Stimulated activated CD4-positive, alpha-beta T cell treated with anti-CD3 and anti-CD28 coated beads, TNF-alpha, amount 100 ng/mL, for 24 hours (primary cell): ENCODE measurements around the gene IKZF1.
A peak's percentile ranks its signal among the peaks of the same experiment; 100 is the strongest.

ENCODE experiments used
- DNase-seq, 3 experiments: peaks; one replicate each; pipeline ENCODE4 v3.0.0-alpha.2; 2020; ENCODE audit warnings: low read depth in 3 of 3

IKZF1 gene

DNA sequence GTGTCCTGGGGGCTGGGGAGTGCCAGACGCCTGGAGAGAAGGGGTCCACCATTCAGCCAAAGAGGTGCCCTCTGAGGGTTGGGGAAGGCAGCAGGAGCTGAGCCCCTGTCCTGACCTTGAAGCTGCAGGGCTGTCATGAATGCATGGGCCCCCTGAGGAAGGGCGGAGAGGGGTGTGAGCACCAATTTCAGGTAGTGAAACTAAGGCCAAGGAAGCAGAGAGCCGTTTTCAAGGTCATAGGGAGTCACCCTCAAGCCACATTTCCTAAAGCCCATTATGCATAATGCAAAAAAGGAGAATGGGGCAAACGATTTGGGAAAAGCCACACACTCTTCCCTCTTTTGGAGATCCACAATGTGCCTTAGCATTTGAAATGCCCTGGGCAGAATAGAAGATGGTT, 108.5 kb downstream of the IKZF1 start:
- no peak for DNase-seq

DNA sequence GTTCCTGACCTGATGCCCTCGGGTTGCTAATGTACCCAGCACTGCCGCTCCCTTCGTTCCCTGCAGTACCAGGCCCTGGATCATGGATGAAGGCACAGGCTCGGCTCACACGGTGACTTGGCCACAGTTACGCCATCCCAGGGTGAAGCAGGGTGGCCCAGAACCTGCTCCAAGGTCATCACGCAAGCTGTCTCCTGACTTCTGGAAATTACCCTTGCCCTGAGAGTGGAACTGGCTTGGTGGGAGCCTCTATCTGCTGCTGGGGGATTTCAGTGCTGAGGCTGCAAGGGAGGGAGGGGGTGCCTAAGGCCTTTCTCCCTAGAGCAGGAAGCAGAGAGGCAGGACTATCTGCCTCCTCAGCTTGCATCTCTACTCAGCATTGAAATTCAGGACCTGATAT, 109.0 kb downstream of the IKZF1 start:
- DNase-seq = no peak

DNA sequence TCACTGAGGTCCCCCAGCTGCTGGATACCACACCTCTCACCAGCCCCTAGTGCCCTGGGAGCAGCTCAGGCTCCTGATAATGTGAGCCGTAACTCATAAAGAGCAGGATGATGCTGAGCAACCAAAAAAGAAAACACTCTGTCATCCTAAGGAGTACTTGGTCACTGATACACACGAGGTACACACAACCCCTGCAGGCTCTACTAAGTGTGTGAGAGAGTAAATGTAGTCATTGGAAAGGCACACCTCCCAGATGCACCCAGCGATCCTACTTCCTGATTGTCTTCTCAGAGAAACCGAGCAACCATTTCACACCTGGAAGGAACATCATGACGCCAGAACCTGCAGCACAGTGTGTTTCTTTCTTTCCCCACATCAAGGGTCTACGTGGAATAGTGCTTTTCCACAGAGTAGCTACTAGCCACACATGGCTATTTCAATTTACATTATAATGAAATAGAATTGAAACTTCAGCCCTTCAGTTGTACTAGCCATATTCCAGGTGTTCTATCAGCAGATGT, 111.4 kb downstream of the IKZF1 start:
- DNase-seq = no peak

DNA sequence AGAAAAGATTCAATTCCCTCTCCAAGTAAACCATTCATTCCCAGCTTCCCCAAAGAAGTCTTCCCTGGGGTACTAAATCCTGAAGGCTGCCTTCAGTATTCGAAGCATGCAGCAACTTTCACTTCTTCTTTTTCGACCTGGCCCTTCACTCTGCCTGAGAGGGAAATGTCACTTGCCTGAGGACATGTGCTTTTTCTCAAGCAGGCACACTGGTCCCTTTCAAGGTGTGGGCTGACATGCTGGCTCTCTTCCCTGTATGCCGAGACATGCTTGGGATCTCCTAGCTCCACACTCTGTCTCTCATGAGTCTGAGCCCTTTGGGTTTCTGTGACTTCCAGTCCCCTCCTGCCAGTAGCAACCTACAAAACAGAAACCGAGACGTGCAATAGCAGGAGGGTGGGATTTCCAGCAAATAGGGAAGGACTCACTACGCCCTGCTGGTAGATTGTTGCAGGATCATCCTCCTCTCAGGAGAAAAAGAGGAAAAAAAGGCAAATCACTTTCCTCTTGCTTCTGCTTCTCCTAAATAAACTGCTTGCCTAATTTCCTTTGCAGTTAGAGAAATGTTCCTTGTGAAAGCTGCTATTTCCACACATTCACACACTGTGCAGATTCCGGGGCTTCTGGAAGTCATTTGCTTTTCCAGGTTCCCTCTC, 112.1 kb downstream of the IKZF1 start:
- no peak for DNase-seq

DNA sequence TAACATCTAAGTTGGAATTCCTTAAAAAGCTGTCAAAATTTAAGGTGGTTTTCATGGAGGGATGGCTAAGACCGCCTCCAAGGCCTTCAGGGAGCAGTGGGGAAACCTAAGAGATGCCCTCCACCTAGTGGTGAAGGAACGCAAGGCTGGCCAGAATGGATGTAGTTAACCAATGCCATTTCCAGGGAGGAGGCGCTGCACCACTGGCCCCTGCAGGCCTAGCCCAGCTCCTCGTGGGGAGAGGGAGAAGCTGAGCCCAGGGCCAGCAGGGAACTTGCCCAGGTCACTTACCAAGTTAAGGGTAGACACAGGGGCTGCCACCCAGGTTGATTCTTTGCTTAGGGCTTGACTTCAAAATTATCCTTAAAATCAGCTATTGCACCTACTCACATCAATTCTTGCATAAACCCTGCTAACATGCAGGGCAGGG, 113.6 kb downstream of the IKZF1 start:
- DNase-seq = peak; percentile 48 to 74 (median 59)

DNA sequence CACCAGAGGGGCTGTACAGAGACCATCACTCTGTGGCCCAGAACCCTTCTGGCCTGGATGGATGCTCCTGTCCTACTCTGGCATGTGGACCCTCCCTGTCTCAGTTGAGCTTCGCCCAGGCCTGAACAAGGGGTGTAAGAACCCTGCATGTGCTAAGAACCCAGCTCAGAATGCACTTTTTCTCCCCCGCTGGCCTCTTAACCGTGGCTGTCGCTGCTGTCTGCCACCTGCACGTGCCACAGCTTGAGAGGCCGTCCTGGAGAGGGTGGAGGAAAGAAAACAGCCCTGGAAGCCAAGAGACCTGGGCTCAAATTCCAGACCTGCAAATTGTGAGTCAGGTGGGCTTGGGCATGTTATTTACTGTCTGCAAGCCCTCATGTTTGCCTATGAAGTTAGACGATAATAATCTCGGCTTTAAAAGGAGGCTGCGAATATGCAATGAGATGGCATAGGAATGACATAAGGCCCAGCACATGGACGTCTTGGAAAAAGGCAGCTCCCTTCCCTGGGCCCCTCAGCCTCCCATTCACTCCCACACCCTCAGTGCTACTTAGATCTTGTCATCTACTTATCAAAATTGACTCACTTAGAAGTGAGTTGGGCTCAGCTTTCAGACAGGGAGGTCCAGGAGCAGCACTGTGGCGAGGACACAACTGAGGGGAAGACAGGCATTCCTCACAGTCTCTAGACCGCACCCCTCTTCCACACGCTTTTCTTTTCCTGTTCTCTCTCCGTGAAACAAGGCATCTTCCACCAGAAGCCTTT, 114.2 kb downstream of the IKZF1 start:
- no peak for DNase-seq

DNA sequence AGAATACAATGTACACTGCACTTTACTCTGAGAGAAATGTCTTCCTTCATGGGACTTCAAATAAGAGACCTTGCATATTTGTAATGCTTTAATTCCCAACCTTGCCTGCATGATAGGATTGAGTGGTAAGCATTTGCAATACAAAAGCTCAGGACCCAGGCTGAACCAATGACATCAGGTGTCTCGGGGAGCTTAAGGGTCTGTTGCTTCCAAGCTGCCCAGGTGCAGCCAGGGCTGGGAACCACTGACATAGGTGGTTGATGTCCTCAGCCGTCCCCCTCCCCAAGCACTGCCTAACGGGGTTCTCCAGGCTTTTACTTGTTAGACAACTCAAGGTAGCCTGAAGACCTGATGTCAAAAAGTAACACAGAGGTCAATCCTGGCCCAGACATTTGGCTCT, 116.5 kb downstream of the IKZF1 start:
- no peak for DNase-seq

DNA sequence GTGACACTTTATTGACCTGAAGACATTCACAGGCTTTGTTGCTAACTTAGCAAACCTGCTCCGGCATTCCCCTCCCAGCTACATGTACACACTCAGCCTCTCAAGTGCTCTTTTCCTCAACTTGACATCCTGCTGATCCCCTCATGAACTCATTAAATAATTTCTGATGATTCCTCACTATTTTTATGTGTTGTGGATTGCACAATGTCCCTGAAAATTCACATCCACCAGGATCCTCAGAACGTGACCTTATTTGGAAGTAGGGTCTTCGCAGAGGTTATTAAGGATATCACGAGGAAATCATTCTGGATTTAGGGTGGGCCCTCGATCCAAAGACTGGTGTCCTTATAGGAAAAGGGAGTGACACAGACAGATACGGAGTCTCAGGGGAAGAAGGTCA, 118.3 kb downstream of the IKZF1 start:
- no peak for DNase-seq

DNA sequence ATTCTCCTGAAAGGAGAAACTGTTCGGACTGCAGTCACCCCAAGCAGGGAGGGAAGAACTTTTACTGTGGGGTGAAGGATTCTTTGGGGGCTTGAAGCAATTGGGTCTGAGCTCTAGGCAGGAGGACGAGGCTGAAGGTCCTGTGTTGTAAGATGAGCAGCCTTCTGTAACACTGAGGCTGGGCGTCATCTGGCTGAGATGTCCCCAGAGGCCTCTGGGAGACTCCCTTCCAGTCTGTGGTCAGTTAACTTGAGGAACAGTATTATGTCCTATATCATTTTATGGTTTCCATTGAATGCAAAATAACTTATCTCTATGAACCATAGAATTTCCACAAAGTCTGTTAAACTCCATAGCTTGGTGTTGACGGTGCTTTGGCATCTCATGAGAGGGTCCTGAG, 119.3 kb downstream of the IKZF1 start:
- no peak for DNase-seq

DNA sequence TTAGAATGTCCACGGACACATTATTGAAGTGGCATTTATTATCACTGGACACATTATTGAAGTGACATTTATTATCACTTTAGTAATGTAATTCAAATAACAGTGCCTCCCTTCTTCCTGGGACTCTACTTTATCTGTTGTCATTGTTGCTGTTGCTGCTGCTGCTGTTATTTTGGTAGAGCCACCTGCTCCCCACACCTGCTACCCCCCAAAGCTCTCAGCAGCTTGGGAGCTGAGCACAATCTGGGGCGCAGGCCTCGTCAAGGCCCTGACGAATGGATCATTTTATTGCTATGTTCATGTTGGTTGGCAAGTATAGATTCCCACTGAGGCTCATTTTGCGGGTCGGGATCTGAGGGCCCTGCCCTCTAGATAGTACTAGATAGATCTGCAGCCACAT, 120.8 kb downstream of the IKZF1 start:
- DNase-seq = no peak

DNA sequence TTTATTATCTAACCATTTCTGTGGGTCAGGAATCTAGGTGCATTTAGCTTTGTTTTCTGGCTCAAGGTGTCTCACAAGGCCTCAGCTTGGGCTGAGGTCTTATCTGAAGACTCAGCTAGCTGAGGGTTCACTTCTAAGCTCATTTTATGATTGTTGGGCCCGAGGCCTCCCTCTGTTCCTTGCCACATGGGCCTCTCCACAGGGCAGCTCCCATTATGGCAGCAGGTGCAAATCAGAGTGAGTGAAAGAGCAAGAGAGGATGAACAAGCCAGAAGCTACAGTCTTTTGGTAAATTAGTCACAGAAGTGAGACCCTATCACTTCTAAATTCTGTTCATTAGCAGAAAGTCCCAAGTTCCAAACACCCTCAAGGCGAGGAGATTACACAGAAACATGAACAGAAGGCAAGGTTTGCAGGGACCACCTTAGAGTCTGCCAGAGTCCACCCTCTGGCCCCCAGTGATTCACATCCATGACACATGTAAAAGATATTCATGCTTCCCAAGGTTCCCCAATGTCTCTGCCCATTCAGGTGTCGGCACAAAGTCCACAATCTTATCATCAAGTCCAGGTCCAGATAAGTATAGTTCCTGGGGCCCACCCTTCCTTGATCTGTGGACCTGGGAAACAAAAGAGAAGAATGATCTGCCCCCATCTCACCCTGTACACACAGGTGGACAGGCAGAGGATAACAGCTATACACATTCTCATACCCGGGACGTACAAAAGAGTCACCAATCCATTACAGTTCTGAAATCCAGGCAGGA, 121.9 kb downstream of the IKZF1 start:
- DNase-seq = no peak

DNA sequence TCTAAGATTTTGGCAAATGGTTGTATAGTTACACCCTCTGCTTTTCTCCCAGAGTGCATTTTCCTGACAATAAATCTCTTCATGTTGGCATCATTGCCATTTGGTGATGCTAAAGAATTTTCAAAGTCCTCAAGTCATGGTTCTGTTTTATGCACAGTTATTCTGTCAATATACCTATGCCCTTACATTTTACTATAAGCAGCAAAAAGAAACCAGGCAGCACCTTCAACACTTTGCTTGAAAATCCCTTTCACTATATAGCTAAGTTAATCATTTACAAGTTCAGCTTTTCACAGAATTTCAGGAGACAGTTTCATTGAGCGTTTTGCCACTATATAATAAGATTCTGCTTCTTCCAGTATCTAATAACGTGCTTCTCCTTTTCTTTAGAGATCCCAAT, 123.0 kb downstream of the IKZF1 start:
- DNase-seq = no peak

DNA sequence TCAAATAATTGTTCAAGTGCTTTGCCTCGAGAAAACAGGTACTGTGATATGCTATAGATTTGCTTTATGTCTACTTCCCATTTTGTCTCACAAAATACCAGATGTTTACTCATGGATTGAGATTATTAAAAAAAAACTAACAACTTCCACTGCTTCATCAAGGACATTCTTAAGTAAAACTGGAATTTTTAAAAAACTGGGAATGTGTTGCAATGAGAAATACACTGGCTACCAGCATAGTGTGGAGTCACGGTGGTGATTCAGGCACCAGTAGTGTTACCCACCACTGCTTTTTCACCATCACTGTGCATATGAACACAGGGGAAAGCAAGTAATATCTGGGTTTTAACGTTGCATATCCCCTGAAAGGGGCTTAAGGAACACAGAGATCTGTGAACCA, 124.4 kb downstream of the IKZF1 start:
- DNase-seq = no peak

DNA sequence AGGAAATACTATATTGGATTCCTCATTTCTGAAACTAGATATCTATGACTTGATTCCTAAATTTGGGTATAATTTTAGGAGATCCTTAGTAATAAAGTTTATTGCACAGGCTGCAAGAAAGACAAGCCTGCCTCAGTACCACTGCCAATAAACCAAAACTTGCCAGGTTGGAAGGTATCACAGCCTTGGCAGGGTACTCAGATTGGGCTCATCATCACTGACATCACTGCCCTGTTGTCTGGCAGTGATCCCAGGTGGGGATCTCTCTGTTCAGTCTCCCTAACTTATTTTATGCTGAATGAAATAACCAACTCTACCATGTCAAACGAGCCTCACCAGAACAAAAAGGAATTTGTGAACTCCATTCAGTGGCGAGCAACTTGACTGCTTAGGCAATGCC, 126.8 kb downstream of the IKZF1 start:
- no peak for DNase-seq

DNA sequence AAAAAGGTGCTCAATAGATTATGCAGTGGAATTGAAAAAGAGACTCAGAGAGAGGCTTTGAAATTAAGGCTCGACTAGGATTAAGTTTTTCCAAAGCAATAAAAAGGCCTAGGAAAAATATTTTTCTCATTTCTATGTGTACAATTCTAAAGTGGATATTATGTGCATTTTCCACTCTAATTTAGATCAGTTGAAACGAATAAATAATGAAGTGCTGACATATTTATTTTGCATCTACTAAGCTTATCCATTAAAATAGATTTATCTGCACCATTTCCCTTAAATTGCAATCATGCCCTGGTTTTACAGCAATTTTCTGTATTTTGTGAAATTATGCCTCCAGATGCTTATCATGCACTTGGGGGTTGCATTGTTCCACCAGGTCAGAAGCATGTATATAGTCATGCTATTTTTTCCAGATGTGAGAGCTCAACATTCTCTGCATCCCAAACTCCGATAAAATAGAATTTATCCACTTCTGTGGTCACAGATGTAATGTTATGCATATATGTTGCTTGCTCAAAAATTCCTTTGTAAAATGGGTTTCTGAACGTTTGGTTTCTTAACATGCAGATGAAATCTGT, 127.3 kb downstream of the IKZF1 start:
- no peak for DNase-seq

DNA sequence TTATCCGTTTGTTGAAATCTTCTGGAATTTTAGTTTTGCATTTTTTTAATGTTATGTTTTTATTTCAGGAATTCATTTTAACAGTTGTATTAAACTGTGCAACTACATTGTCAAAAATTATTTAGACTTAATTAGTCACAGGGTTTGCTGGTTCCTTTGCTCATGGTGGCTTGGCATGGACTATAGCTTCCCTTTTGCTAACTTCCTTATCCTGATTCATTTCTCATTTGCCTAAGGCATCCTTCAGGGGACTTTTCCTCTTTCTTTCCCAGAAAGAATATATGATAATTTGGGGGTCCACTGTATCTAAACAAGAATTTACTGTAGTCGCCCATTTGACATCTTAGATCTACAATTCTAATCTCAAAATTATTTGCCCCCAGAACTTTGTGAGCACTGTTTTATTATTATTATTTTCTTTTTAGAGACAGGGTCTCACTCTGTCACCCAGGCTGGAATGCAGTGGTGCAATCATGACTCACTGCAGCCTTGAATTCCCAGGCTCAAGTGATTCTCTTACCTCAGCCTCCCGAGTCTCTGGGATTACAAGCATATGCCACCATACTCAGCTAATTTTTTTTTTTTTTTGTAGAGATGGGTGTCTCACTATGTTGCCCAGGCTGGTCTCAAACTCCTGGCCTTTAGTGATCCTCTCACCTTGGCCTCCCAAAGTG, 131.8 kb downstream of the IKZF1 start:
- DNase-seq = no peak

DNA sequence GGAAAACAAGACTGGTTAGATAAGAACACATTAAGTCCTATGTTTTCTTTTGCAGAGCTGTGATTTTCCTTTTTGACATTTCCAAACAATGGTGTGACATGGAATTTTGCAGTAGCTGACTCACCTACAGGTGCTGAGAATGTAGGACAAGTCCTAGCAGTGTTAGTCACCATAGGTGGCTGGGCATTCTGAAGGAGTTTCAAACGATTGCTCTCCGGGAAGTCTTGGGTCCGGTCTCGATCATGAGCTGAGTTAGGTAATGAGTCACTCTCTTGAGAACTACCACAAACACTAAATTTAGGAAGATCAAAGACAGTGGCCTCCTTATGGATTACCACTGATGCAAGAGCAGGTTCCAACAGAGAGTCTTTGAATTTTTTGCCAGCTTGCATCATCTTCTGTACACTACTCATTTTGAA, 142.0 kb downstream of the IKZF1 start:
- DNase-seq = peak in 1 of 3 experiments; percentile 14

DNA sequence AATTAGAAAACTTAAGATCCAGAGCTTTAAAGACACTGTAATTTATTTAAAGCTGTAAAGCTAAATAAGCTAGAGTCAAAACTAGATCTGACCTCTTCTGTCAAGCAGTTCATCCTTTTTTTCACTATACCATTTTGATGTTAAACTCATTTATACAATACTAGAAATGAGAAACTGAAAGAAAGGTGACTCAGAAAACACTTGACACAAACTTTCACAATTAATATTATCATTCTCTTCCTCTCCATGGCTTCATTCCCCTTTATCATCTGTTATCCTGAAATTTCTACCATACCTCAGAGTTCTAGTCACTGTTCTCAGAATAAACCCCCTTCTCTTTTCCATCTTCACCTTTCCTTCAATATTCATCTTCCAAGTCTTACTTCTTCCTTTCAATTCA, 144.3 kb downstream of the IKZF1 start:
- no peak for DNase-seq

DNA sequence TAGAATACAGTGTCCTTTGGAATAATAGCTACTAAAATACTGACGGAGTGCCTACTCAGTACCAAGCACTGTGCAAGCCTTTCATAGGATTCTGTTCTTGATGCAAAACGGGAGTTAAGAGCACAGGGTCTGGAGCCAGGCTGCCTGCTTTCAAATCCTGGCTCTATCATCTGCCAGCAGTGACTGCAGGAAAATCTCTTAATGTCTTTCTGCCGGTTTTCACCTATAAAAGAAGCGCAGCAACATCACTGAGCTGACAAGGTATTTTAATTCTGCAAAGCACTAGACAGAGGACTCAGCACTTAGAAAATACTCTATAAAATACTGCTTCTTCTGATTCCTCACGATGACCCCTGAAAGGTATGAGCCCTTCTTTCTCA, 145.0 kb downstream of the IKZF1 start:
- no peak for DNase-seq

DNA sequence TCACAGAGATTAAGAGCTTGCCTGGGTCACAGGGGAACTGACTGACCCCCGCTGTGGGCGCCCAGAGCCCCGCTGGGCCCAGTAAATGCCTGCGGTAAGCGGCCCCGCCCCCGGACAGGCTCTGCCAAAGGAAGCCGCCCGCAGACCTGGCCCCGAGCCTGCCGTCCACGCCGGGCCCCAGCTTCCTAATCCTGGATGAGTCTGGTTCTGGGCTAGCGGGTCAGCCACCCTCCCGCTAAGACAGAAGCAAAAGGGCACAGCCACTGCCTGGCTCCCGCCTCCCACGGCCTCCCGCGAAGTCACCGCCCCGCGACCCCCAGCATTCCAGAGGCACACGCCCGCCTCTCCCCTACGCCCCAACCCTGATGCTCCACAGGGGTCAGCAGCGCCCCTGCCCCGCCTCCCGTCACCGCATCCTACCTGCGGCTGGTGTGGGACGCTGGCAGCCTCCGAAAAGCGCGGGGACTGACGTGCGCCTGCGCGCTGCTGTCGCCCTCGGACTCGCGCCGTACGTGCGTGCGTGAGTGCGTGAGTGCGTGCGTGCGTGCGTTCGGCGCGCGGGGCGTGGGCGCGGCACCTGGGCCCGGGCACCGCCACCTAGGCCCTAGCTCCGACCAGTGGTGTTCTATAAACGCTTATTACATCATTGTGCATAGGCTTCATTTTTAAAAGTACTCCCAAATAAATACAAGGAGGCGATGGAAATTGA, 145.5 kb downstream of the IKZF1 start, which contains the start of gene FIGNL1:
FIGNL1 (minus strand) TSS at position 470 of the 709 bp plus-strand sequence. CDS start 3,063 bp downstream, outside the sequence.
- DNase-seq = peak; percentile 68 to 84 (median 71)

DNA sequence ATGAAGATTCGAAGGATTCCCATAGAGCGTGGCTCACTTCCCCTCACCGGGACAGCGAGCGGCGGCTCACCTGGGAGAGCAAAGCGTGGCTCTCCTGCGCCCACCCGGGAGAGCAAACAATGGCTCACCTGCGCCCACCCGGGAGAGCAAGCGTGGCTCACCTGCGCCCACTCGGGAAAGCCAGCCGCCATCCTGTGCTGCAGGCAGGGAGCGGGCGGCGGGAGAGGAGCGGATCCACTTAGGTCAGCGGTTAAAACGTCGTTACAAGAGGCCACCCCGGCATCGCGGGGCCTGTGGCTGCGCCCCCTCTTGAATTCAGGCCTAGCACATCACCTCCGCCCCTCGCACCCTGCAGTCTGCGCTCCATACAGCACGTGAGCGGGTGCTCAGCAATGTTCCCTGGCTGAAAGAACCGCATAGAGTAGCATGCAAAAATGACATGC, 146.1 kb downstream of the IKZF1 start:
- peak in 1 of 3 experiments; percentile 22 for DNase-seq
